PC-3 (cell line): ENCODE results near the gene SESN1.

Experiments used
- EZH2 ChIP-seq: fragments of 300-600 bp; sonication (generic); IDR thresholded peaks from one replicate; pipeline ENCODE4 v1.6.1; 2017; ENCODE audit warnings: antibody characterized with exemption, mild to moderate bottlenecking, low read length; ENCODE audit not compliant: unreplicated experiment
- EZH2phosphoT487 ChIP-seq: fragments of 300-600 bp; sonication (generic); IDR thresholded peaks from 2 replicates; pipeline ENCODE4 v1.6.1; 2018; ENCODE audit warnings: mild to moderate bottlenecking, antibody characterized with exemption, low read length, borderline replicate concordance
- TF ChIP-seq, protein P1 (sequence below): fragments of 300-600 bp; sonication (generic); conservative IDR thresholded peaks from 2 replicates; pipeline ENCODE4 v1.5.1; 2017; ENCODE audit warnings: antibody characterized with exemption, low read depth, mild to moderate bottlenecking, low read length

DNA sequence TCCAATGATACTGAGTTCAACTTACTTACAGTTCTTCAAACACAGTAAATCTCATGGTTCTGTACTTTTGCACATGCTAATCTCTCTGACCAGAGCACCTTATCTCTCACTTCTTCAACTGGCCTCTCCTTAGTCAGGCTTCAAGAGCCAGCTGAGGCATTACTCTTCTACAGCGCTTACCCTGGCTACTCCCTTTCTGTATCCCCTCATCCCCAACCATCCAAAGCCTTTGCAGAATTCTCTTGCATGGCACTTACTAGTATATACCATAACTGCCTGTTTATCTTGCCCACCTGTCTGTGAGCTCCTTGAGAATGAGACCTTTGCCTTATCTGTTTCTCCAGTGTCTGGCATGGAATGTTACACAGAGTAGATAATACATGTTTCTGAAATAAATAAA, 49.2 kb downstream of the SESN1 start:
- TF ChIP-seq, protein P1, sequence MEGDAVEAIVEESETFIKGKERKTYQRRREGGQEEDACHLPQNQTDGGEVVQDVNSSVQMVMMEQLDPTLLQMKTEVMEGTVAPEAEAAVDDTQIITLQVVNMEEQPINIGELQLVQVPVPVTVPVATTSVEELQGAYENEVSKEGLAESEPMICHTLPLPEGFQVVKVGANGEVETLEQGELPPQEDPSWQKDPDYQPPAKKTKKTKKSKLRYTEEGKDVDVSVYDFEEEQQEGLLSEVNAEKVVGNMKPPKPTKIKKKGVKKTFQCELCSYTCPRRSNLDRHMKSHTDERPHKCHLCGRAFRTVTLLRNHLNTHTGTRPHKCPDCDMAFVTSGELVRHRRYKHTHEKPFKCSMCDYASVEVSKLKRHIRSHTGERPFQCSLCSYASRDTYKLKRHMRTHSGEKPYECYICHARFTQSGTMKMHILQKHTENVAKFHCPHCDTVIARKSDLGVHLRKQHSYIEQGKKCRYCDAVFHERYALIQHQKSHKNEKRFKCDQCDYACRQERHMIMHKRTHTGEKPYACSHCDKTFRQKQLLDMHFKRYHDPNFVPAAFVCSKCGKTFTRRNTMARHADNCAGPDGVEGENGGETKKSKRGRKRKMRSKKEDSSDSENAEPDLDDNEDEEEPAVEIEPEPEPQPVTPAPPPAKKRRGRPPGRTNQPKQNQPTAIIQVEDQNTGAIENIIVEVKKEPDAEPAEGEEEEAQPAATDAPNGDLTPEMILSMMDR = no peak
- TF ChIP-seq EZH2phosphoT487 (no peak), EZH2 (no peak)
